Keratinocyte (primary cell): ENCODE data around the gene PSD. TPM values are rescaled to one million over a fixed set of nuclear protein-coding genes. Genes with fewer than 3 reads are reported as not detected.

ENCODE experiments used
- DNase-seq: peaks from one replicate; pipeline ENCODE4 v3.0.0-alpha.2; 2011; ENCODE audit warnings: low read depth, missing footprints, low spot score
- FAIRE-seq: peaks from 2 replicates; lab custom pipeline; 2011; peaks lifted over from hg19 to GRCh38; lab: Jason Lieb, UNC
- H2AFZ ChIP-seq: 2 replicates; pipeline ENCODE4 v1.6.0; 2012; ENCODE audit warnings: low read length, control low read depth, inconsistent platforms; ENCODE audit not compliant: control insufficient read depth
- H3K27ac ChIP-seq: 2 replicates; pipeline ENCODE4 v1.5.1; 2011; ENCODE audit warnings: low read length; ENCODE audit not compliant: control insufficient read depth, insufficient read depth
- H3K27me3 ChIP-seq: 3 replicates; pipeline ENCODE4 v1.6.0; 2011; ENCODE audit warnings: low read length; ENCODE audit not compliant: control insufficient read depth, insufficient read depth; ENCODE audit errors: extremely low read depth
- H3K36me3 ChIP-seq, 2 experiments: 2 replicates in 1 of 2; 3 replicates in 1 of 2; pipeline ENCODE4 v1.5.1; 2011; ENCODE audit warnings: low read length in 2 of 2, mild to moderate bottlenecking in 1 of 2; ENCODE audit not compliant: control insufficient read depth in 2 of 2, insufficient read depth in 2 of 2; ENCODE audit errors: extremely low read depth in 1 of 2
- H3K4me1 ChIP-seq: 3 replicates; pipeline ENCODE4 v1.5.1; 2011; ENCODE audit warnings: low read length; ENCODE audit not compliant: control insufficient read depth, insufficient read depth; ENCODE audit errors: extremely low read depth
- H3K4me2 ChIP-seq: 3 replicates; pipeline ENCODE4 v1.6.0; 2011; ENCODE audit warnings: low read depth, low read length; ENCODE audit not compliant: control insufficient read depth, insufficient read depth; ENCODE audit errors: extremely low read depth
- H3K4me3 ChIP-seq, 3 experiments: fragments of 200-600 bp in 1 of 3; sonication (generic) in 1 of 3; 2 replicates in 2 of 3; 3 replicates in 1 of 3; pipeline ENCODE4 v1.5.1; 2011 to 2016; ENCODE audit warnings: low read length in 3 of 3, mild to moderate bottlenecking in 3 of 3, control low read depth in 2 of 3, inconsistent platforms in 1 of 3, low read depth in 1 of 3, mixed read lengths in 1 of 3, mixed run types in 1 of 3, moderate library complexity in 1 of 3; ENCODE audit not compliant: control insufficient read depth in 2 of 3, insufficient read depth in 2 of 3; ENCODE audit errors: extremely low read depth in 1 of 3
- H3K79me2 ChIP-seq: 2 replicates; pipeline ENCODE4 v1.6.0; 2012; ENCODE audit warnings: low read length; ENCODE audit not compliant: control insufficient read depth, insufficient read depth
- H3K9ac ChIP-seq: 3 replicates; pipeline ENCODE4 v1.6.0; 2011; ENCODE audit warnings: low read length; ENCODE audit not compliant: control insufficient read depth, insufficient read depth; ENCODE audit errors: extremely low read depth
- H3K9me1 ChIP-seq: 3 replicates; pipeline ENCODE4 v1.6.0; 2011; ENCODE audit warnings: low read length; ENCODE audit not compliant: control insufficient read depth, insufficient read depth; ENCODE audit errors: extremely low read depth
- H3K9me3 ChIP-seq: 2 replicates; pipeline ENCODE4 v1.5.1; 2012; ENCODE audit warnings: low read depth, low read length; ENCODE audit not compliant: control insufficient read depth
- H4K20me1 ChIP-seq: 3 replicates; pipeline ENCODE4 v1.6.0; 2011; ENCODE audit warnings: low read length; ENCODE audit not compliant: control insufficient read depth, insufficient read depth; ENCODE audit errors: extremely low read depth
- EZH2 ChIP-seq: IDR thresholded peaks from one replicate; pipeline ENCODE4 v1.6.1; 2012; ENCODE audit warnings: inconsistent platforms, mild to moderate bottlenecking, low read length, moderate library complexity
- dilution Hi-C: fragments of 300-500 bp; cut with MboI; formaldehyde crosslinking; loops from one replicate; pipeline ENCODE4 v1.7.0; 2020; ENCODE audit warnings: low sequenced_read_pairs; ENCODE audit not compliant: extremely low pct_ligation_motif_present
- polyA plus RNA-seq, 5 experiments: library from polyadenylated mRNA; depleted of rRNA in 3 of 5; stranded (reverse) in 3 of 5; stranded (forward) in 1 of 5; unstranded in 1 of 5; fragments of >200 nt; gene quantifications; 1 replicate in 1 of 5; 2 replicates in 3 of 5; 3 replicates in 1 of 5; pipeline versions ENCODE4 v1.2.1 to v1.2.3, GENCODE V29; 2011 to 2012; ENCODE audit warnings: missing spikeins in 2 of 5, low read depth in 1 of 5, low replicate concordance in 1 of 5
- TF ChIP-seq, protein P1 (sequence below), 3 experiments: IDR thresholded peaks in 1 of 3; conservative IDR thresholded peaks in 1 of 3; optimal IDR thresholded peaks in 1 of 3; 2 replicates in 2 of 3; 3 replicates in 1 of 3; pipeline versions ENCODE3 to v1.5.1; 2011; ENCODE audit warnings: low read length in 3 of 3, mild to moderate bottlenecking in 3 of 3, moderate library complexity in 2 of 3, control low read depth in 1 of 3, inconsistent platforms in 1 of 3; ENCODE audit not compliant: insufficient read depth in 2 of 3; ENCODE audit errors: extremely low read depth in 1 of 3

PSD gene
- polyA plus RNA-seq, 1 donor (not counting 4 experiments of a cell fraction or from before 2014, with no cell fraction given): 0.10 TPM

DNA sequence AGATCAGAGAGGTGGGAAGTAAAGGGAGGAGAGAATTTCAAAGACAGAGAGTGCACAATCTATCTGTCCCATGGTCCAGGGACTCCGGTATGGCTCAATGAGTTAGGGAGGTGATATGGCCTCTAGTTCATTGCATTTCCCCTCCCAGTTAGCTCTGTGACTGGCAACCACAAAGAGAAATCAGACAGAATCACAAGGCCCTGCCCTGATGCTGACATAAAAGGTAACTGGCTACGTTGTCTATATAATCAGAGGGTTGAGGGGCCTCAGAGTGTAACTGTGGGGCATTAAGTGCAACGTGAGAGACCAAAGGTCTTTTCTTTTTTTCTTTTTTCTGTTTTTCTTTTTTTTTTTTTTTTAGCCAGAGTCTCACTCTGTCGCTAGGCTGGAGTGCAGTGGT, 40.1 kb upstream of the PSD start:
- TF ChIP-seq, protein P1, sequence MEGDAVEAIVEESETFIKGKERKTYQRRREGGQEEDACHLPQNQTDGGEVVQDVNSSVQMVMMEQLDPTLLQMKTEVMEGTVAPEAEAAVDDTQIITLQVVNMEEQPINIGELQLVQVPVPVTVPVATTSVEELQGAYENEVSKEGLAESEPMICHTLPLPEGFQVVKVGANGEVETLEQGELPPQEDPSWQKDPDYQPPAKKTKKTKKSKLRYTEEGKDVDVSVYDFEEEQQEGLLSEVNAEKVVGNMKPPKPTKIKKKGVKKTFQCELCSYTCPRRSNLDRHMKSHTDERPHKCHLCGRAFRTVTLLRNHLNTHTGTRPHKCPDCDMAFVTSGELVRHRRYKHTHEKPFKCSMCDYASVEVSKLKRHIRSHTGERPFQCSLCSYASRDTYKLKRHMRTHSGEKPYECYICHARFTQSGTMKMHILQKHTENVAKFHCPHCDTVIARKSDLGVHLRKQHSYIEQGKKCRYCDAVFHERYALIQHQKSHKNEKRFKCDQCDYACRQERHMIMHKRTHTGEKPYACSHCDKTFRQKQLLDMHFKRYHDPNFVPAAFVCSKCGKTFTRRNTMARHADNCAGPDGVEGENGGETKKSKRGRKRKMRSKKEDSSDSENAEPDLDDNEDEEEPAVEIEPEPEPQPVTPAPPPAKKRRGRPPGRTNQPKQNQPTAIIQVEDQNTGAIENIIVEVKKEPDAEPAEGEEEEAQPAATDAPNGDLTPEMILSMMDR (optimal IDR thresholded peaks at IDR 0.05 in 1 of 3, IDR thresholded peaks at IDR 0.05 in 1 of 3, conservative IDR thresholded peaks at IDR 0.05 in 1 of 3; ENCODE audit: extremely low read depth in 1 of 3, insufficient read depth in 2 of 3, low read length in 3 of 3): no peak
- TF ChIP-seq EZH2: no peak
- H3K4me2 ChIP-seq: no peak overlapping the region
- H3K79me2 ChIP-seq: no peaks in the 10 kb centered on the region

DNA sequence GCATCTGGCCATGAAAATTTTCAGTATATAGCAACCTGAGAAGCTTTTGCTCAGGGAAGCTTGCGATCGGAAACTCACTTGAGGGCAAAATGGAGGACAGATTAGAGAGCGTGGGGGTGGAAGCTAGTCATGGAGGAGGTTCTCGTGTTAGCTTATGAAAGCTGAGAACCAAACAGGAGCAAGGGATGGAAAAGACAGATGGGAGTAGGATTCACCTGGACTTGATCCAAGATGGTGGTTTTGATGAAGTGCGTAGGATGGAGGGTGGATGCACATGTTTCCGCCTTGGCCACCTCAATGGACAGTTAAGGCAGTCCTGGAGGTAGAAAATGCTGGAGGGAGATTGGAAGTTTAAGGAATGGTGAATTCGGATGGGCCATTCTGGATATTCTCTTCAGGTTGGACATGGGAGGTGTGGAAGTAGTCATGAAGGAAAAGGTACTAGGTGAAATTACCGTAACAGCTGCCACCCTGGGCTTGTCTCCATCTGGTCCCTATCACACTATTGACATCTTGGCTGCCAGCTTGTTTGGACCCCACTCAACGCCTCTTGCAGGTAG, 39.1 kb upstream of the PSD start:
- peaks cover 0 to 5% of the 10 kb centered on the region in 2 experiments for H3K36me3 ChIP-seq
- peaks cover 22% of the 10 kb centered on the region for H3K4me1 ChIP-seq
- DNase-seq (no peak), FAIRE-seq (no peak)
- TF ChIP-seq, protein P1 (optimal IDR thresholded peaks at IDR 0.05 in 1 of 3, IDR thresholded peaks at IDR 0.05 in 1 of 3, conservative IDR thresholded peaks at IDR 0.05 in 1 of 3; ENCODE audit: extremely low read depth in 1 of 3, insufficient read depth in 2 of 3, low read length in 3 of 3): no peak
- no peak for TF ChIP-seq EZH2
- dilution Hi-C loops: no loop called here
- H3K9me3 ChIP-seq: no peaks in the 10 kb centered on the region
- no peaks in the 10 kb centered on the region for H3K27me3 ChIP-seq
- no peaks in the 10 kb centered on the region for H3K79me2 ChIP-seq
- no peak overlapping the region for H3K4me3 ChIP-seq
- H2AFZ ChIP-seq: no peak overlapping the region
- no peak overlapping the region for H3K4me2 ChIP-seq
- H4K20me1 ChIP-seq: no peaks in the 10 kb centered on the region
- peaks cover 3% of the 10 kb centered on the region for H3K9me1 ChIP-seq
- H3K27ac ChIP-seq: no peak overlapping the region
- no peak overlapping the region for H3K9ac ChIP-seq

More for the DNA sequence above, 40.1 kb upstream of the PSD start:
- no peak for FAIRE-seq
- H3K9me3 ChIP-seq: no peaks in the 10 kb centered on the region
- H3K27me3 ChIP-seq: no peaks in the 10 kb centered on the region
- no peak overlapping the region for H3K27ac ChIP-seq
- dilution Hi-C loops: no loop called here
- H3K36me3 ChIP-seq: peaks cover 0 to 5% of the 10 kb centered on the region in 2 experiments
- DNase-seq: no peak
- no peak overlapping the region for H3K9ac ChIP-seq
- H3K4me1 ChIP-seq: peaks cover 23% of the 10 kb centered on the region
- no peak overlapping the region for H3K4me3 ChIP-seq
- no peak overlapping the region for H2AFZ ChIP-seq
- H3K9me1 ChIP-seq: peaks cover 3% of the 10 kb centered on the region
- no peaks in the 10 kb centered on the region for H4K20me1 ChIP-seq
